HG02678 (cell line): Measurements from ENCODE around the gene C12orf43.

Source experiments
- ATAC-seq: cut with Tn5 transposase; IDR thresholded peaks from one replicate; pipeline ENCODE4 v1.9.1; 2021; ENCODE audit warnings: mild to moderate bottlenecking, moderate library complexity; ENCODE audit not compliant: unreplicated experiment

C12orf43 gene

GRCh38 chr12:120999191-121000120, 16.8 kb downstream of the C12orf43 start:
- no peak for ATAC-seq

DNA sequence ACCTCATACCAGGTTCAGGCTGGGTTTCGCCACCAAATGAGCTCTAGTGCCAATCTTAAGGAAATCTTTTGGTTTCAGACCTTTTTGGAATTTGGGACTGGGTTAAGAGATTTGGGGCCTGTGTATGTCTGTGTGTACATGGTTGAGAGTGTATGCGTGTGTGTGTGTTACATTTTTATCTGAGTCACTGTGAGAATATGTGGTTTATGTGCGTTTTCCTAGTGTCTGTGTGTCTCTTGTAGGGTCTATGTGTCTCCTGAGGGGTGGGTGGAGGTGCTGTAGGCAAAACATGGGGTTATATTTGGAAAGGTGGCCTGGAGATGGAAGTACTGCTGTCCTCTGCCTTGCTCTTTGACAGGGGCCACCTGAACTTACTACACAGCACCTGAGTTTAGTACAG, 17.9 kb downstream of the C12orf43 start:
- no peak for ATAC-seq

DNA sequence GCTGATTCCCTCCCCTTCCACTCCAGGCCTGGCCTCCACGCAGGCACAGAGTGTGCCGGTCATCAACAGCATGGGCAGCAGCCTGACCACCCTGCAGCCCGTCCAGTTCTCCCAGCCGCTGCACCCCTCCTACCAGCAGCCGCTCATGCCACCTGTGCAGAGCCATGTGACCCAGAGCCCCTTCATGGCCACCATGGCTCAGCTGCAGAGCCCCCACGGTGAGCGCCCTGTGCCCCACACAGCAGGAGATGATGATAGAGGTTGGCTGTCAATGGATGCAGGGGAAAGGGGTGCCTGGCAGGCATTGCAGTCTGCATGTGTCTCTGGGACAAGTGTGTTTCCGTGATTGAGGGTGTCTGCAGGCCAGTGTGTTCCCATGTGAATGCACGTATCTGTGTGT, 18.8 kb downstream of the C12orf43 start:
- no peak for ATAC-seq

GRCh38 chr12:120996133-120996746, 20.0 kb downstream of the C12orf43 start:
- ATAC-seq: no peak

DNA sequence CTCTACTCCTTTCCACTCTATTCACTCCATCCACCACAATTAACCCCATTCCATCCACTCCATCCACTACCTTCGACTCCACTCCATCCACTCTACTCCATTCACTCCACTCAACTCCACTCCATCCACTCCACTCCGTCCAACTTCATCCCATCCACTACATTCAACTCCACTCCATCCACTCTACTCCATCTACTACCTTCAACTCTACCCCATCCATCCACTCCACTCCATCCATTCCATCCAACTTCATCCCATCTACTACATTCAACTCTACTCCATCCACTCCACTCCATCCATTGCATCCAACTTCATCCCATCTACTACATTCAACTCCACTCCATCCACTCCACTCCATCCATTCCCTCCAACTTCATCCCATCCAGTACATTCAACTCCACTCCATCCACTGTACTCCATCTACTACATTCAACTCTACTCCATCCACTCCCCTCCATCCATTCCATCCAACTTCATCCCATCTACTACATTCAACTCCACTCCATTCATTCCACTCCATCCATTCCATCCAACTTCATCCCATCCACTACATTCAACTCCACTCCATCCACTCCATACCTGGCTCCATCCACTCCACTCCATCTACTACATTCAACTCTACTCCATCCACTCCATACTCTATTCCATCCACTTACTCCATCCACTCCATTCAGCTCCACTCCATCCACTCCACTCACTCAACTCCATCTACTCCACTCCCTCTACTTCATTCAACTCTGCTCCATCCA, 21.5 kb downstream of the C12orf43 start:
- ATAC-seq: no peak

- ATAC-seq: no peak
Measured at GRCh38 chr12:120994059-120994458, 22.2 kb downstream of the C12orf43 start.

- no peak for ATAC-seq
Measured at GRCh38 chr12:120993496-120993895, 22.8 kb downstream of the C12orf43 start.

GRCh38 chr12:120992989-120993388, 23.3 kb downstream of the C12orf43 start:
- no peak for ATAC-seq

DNA sequence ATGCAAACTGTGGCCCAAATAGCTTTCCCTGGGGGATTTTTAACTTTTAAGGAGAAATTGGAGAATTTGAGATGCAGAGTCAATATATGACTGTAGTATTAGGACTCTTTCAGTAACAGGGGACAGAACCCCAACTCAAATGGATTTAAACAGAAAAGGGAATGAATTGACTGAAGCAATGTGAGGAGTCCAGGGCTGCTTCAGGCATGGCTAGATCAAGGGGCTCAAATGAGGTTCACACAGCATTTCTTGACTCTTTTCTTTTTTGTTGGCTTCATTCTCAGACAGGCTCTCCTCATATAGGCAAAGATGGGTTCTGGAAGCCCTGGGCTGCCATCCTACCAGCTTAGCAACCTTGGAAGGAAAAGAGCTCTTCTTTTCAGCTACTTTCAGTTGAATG, 24.3 kb downstream of the C12orf43 start:
- ATAC-seq: no peak

GRCh38 chr12:120990487-120991055, 25.7 kb downstream of the C12orf43 start:
- ATAC-seq: no peak

GRCh38 chr12:120989687-120990086, 26.6 kb downstream of the C12orf43 start:
- ATAC-seq: no peak

- no peak for ATAC-seq
Measured at GRCh38 chr12:120988658-120989057, 27.6 kb downstream of the C12orf43 start.

DNA sequence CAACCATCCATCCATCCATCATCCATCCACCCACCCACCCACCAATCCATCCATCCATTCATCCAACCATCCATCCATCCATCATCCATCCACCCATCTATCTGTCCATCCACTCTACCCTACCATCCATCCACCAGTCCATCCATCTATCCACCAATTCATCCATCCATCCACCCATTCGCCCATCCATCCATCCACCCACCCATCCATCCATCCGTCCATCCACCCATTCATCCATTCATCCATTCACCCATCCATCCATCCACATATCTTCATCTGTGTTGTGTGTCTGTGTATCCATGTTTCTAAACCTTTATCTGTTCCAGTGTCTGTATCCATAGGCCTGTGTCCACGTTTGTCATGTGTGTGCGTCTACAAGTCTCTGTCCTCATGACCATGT, 28.1 kb downstream of the C12orf43 start:
- no peak for ATAC-seq

DNA sequence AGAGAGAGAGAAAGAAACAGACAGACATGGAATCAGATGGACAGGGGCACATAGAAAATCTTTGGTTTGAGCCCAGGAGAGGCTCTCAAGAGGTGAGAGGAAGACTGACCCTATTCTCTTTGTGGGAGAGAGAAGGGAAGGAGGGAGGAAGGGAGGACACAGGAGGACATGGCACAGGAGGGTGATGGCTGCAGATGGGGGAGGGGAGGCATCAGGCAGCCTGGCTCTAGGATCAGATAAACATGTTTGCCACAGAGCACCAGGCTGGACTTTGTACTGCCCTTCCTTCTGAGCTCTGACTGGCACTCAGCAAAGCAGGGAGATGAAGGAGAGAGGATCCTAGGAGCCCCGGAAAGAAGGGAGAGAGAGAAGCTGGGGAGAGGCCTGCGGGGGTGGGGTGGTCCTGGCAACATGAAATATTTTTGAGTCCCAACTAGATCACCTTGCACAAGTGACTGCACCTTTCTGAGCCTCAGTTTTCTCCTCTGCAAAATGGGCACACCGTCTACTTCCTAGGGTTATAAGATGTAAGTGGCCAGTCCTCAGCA, 31.9 kb downstream of the C12orf43 start:
- ATAC-seq: no peak

- ATAC-seq: no peak
Measured at GRCh38 chr12:120983759-120984158, 32.5 kb downstream of the C12orf43 start.

DNA sequence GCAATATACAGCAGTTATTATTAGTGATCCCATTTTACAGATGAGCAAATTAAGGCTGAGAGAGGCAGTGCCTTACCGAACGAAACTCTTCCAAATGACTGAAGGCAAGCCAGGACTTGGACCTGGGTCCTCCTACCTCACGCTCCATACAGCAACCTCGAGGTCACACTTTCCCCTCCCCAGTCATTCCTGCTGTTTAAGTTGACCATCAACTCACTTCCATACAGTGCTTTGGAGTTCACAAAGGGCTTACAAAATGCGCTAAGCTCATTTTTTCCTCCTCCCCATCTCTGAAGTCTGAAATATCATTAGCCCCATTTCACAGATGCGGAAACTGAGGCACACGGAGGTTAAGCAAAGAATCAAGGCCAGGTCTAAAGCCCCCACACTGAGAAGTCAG, 33.6 kb downstream of the C12orf43 start:
- ATAC-seq: no peak

- no peak for ATAC-seq
Measured at GRCh38 chr12:120981407-120981941, 34.8 kb downstream of the C12orf43 start.

GRCh38 chr12:120980800-120981368, 35.4 kb downstream of the C12orf43 start:
- ATAC-seq: no peak

DNA sequence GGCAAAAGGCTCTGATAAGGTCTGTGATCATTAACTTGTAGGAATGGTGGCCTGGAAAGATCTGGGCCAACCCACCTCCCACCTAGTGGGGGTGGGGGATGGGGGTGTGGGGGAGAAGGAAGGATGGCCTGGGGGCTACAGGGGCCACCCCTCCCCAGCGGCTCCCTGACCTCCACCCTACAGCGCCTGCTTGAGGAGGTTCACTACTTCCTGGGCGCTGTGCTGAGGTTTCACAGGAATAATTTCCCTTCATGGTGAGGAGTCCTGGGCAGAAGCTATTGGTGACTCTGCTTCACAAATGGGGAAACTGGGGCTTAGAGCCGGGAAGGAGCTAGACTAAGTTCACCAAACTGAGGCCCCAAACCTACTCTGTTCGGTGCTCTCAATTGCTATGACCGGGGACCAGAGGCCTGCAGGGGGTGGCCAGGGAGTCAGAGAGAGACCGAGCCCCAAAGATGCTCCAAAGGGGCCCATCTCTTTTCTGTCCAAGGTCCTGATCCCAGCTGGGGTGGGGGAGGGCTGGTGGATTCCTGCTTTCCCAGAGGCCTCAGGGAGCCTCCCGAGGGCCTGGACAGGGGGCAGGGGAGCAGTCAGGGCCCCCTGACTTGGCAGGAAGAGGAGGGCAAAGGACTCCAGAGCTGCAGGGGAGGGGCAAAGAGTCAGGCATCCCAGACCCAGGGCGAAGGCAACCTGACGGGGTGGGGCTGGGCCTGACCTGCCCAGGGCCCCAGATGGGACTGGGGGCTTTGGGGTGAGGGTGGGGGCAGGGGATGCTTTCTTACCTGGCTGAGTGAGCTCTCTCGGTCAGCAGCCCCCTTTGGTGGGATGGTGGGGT, 36.2 kb downstream of the C12orf43 start:
- ATAC-seq: no peak
